Keratinocyte (primary cell): ENCODE results near the gene DCUN1D4. TPM values are rescaled to one million over a fixed set of nuclear protein-coding genes. Genes with fewer than 3 reads are reported as not detected.

Experiments
- DNase-seq: peaks from one replicate; pipeline ENCODE4 v3.0.0-alpha.2; 2011; ENCODE audit warnings: low read depth, missing footprints, low spot score
- FAIRE-seq: peaks from 2 replicates; lab custom pipeline; 2011; peaks lifted over from hg19 to GRCh38; lab: Jason Lieb, UNC
- H2AFZ ChIP-seq: 2 replicates; pipeline ENCODE4 v1.6.0; 2012; ENCODE audit warnings: low read length, control low read depth, inconsistent platforms; ENCODE audit not compliant: control insufficient read depth
- H3K27ac ChIP-seq: 2 replicates; pipeline ENCODE4 v1.5.1; 2011; ENCODE audit warnings: low read length; ENCODE audit not compliant: control insufficient read depth, insufficient read depth
- H3K27me3 ChIP-seq: 3 replicates; pipeline ENCODE4 v1.6.0; 2011; ENCODE audit warnings: low read length; ENCODE audit not compliant: control insufficient read depth, insufficient read depth; ENCODE audit errors: extremely low read depth
- H3K36me3 ChIP-seq, 2 experiments: 2 replicates in 1 of 2; 3 replicates in 1 of 2; pipeline ENCODE4 v1.5.1; 2011; ENCODE audit warnings: low read length in 2 of 2, mild to moderate bottlenecking in 1 of 2; ENCODE audit not compliant: control insufficient read depth in 2 of 2, insufficient read depth in 2 of 2; ENCODE audit errors: extremely low read depth in 1 of 2
- H3K4me1 ChIP-seq: 3 replicates; pipeline ENCODE4 v1.5.1; 2011; ENCODE audit warnings: low read length; ENCODE audit not compliant: control insufficient read depth, insufficient read depth; ENCODE audit errors: extremely low read depth
- H3K4me2 ChIP-seq: 3 replicates; pipeline ENCODE4 v1.6.0; 2011; ENCODE audit warnings: low read depth, low read length; ENCODE audit not compliant: control insufficient read depth, insufficient read depth; ENCODE audit errors: extremely low read depth
- H3K4me3 ChIP-seq, 3 experiments: fragments of 200-600 bp in 1 of 3; sonication (generic) in 1 of 3; 2 replicates in 2 of 3; 3 replicates in 1 of 3; pipeline ENCODE4 v1.5.1; 2011 to 2016; ENCODE audit warnings: low read length in 3 of 3, mild to moderate bottlenecking in 3 of 3, control low read depth in 2 of 3, inconsistent platforms in 1 of 3, low read depth in 1 of 3, mixed read lengths in 1 of 3, mixed run types in 1 of 3, moderate library complexity in 1 of 3; ENCODE audit not compliant: control insufficient read depth in 2 of 3, insufficient read depth in 2 of 3; ENCODE audit errors: extremely low read depth in 1 of 3
- H3K79me2 ChIP-seq: 2 replicates; pipeline ENCODE4 v1.6.0; 2012; ENCODE audit warnings: low read length; ENCODE audit not compliant: control insufficient read depth, insufficient read depth
- H3K9ac ChIP-seq: 3 replicates; pipeline ENCODE4 v1.6.0; 2011; ENCODE audit warnings: low read length; ENCODE audit not compliant: control insufficient read depth, insufficient read depth; ENCODE audit errors: extremely low read depth
- H3K9me1 ChIP-seq: 3 replicates; pipeline ENCODE4 v1.6.0; 2011; ENCODE audit warnings: low read length; ENCODE audit not compliant: control insufficient read depth, insufficient read depth; ENCODE audit errors: extremely low read depth
- H3K9me3 ChIP-seq: 2 replicates; pipeline ENCODE4 v1.5.1; 2012; ENCODE audit warnings: low read depth, low read length; ENCODE audit not compliant: control insufficient read depth
- H4K20me1 ChIP-seq: 3 replicates; pipeline ENCODE4 v1.6.0; 2011; ENCODE audit warnings: low read length; ENCODE audit not compliant: control insufficient read depth, insufficient read depth; ENCODE audit errors: extremely low read depth
- CTCF ChIP-seq, 3 experiments: IDR thresholded peaks in 1 of 3; conservative IDR thresholded peaks in 1 of 3; optimal IDR thresholded peaks in 1 of 3; 2 replicates in 2 of 3; 3 replicates in 1 of 3; pipeline versions ENCODE3 to v1.5.1; 2011; ENCODE audit warnings: low read length in 3 of 3, mild to moderate bottlenecking in 3 of 3, moderate library complexity in 2 of 3, control low read depth in 1 of 3, inconsistent platforms in 1 of 3; ENCODE audit not compliant: insufficient read depth in 2 of 3; ENCODE audit errors: extremely low read depth in 1 of 3
- EZH2 ChIP-seq: IDR thresholded peaks from one replicate; pipeline ENCODE4 v1.6.1; 2012; ENCODE audit warnings: inconsistent platforms, mild to moderate bottlenecking, low read length, moderate library complexity
- dilution Hi-C: fragments of 300-500 bp; cut with MboI; formaldehyde crosslinking; loops from one replicate; pipeline ENCODE4 v1.7.0; 2020; ENCODE audit warnings: low sequenced_read_pairs; ENCODE audit not compliant: extremely low pct_ligation_motif_present
- polyA plus RNA-seq, 5 experiments: library from polyadenylated mRNA; depleted of rRNA in 3 of 5; stranded (reverse) in 3 of 5; stranded (forward) in 1 of 5; unstranded in 1 of 5; fragments of >200 nt; gene quantifications; 1 replicate in 1 of 5; 2 replicates in 3 of 5; 3 replicates in 1 of 5; pipeline versions ENCODE4 v1.2.1 to v1.2.3, GENCODE V29; 2011 to 2012; ENCODE audit warnings: missing spikeins in 2 of 5, low read depth in 1 of 5, low replicate concordance in 1 of 5

The DCUN1D4 gene
- polyA plus RNA-seq, 1 donor (not counting 4 experiments of a cell fraction or from before 2014, with no cell fraction given), result 59.9 TPM

GRCh38 chr4:51851937-51852290, 9.0 kb downstream of the DCUN1D4 start:
- TF ChIP-seq CTCF (optimal IDR thresholded peaks at IDR 0.05 in 1 of 3, IDR thresholded peaks at IDR 0.05 in 1 of 3, conservative IDR thresholded peaks at IDR 0.05 in 1 of 3; ENCODE audit: extremely low read depth in 1 of 3, insufficient read depth in 2 of 3, low read length in 3 of 3), result no peak
- no peak overlapping the region for H3K9ac ChIP-seq
- H3K4me2 ChIP-seq, result no peak overlapping the region
- H3K4me1 ChIP-seq, result peaks cover 4% of the 10 kb centered on the region
- H4K20me1 ChIP-seq, result no peaks in the 10 kb centered on the region
- H3K9me1 ChIP-seq, result no peaks in the 10 kb centered on the region
- DNase-seq (no peak), FAIRE-seq (no peak)
- H3K27me3 ChIP-seq, result no peaks in the 10 kb centered on the region
- H2AFZ ChIP-seq, result no peak overlapping the region
- H3K4me3 ChIP-seq, result no peak overlapping the region
- dilution Hi-C loops, result no loop called here
- peaks cover 91% of the 10 kb centered on the region for H3K79me2 ChIP-seq
- H3K27ac ChIP-seq, result no peak overlapping the region
- no peaks in the 10 kb centered on the region for H3K9me3 ChIP-seq
- peaks cover 6 to 10% of the 10 kb centered on the region in 2 experiments for H3K36me3 ChIP-seq

- FAIRE-seq (no peak), DNase-seq (no peak)
- Histone ChIP-seq H4K20me1 (no peaks in the 10 kb centered on the region), H3K4me1 (peaks cover 4% of the 10 kb centered on the region), H3K79me2 (peaks cover 91% of the 10 kb centered on the region), H3K36me3 (peaks cover 5 to 9% of the 10 kb centered on the region in 2 experiments), H3K4me2 (peak overlapping the region; percentile 9), H3K9me1 (no peaks in the 10 kb centered on the region), H2AFZ (no peak overlapping the region), H3K9me3 (no peaks in the 10 kb centered on the region), H3K9ac (no peak overlapping the region), H3K27ac (no peak overlapping the region), H3K27me3 (no peaks in the 10 kb centered on the region), H3K4me3 (no peak overlapping the region)
- no peak for TF ChIP-seq CTCF (optimal IDR thresholded peaks at IDR 0.05 in 1 of 3, IDR thresholded peaks at IDR 0.05 in 1 of 3, conservative IDR thresholded peaks at IDR 0.05 in 1 of 3; ENCODE audit: extremely low read depth in 1 of 3, insufficient read depth in 2 of 3, low read length in 3 of 3)
- TF ChIP-seq EZH2, result no peak
- dilution Hi-C loops, result no loop called here
Observed at GRCh38 chr4:51853027-51853682, 10.2 kb downstream of the DCUN1D4 start.
